GM12864 (cell line): ENCODE results near the gene SGSM1.

Source experiments
- DNase-seq: peaks from one replicate; pipeline ENCODE4 v3.0.0-alpha.2; 2011; ENCODE audit warnings: low read depth
- H3K4me3 ChIP-seq: 2 replicates; pipeline ENCODE4 v1.5.1; 2011; ENCODE audit warnings: mild to moderate bottlenecking, low read depth, low read length, control low read depth
- TF ChIP-seq, protein P1 (sequence below): IDR thresholded peaks from 2 replicates; pipeline ENCODE4 v1.5.1; 2011; ENCODE audit warnings: low read depth, mild to moderate bottlenecking, moderate library complexity, low read length, control low read depth, inconsistent platforms; ENCODE audit errors: missing control alignments

The SGSM1 gene

DNA sequence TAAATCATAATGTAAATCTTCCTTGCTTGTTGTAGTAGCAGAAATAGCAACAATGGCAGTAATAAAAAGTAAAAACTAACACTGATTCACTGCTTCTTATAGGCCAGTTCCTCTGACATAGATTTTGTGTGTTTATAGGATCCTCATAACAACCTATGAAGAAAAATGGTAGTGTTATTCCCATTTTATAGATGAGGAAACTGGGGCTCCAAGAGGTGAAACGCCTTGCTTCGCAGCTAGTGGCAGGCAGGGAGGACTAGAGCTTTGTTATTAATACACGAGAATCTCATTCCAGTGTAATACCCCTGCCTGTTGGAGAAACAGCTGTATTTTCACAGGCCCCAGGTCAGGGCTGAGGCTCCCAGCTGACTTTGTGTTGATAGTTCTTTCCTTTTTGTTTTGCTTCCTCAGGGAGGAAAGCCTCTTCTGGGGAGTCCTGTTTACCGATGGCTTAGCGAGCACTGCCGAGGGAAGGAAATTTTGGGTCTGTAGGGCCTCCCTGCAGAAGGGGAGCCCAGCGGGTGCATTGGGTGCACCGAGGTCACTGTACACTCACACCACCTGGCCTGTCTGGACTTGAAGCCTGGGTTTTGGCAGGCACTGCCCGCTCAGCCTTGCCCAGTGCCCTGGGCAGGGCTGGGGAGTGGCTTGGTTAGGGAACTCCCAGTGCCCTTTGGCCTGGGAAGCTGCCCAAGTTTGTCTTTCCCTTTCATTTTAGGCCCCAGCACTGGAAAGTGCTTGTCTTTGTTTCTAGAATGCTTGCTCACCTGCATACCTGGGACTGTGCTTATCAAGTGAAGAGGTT is 160.0 kb downstream of the SGSM1 start:
- TF ChIP-seq, protein P1, sequence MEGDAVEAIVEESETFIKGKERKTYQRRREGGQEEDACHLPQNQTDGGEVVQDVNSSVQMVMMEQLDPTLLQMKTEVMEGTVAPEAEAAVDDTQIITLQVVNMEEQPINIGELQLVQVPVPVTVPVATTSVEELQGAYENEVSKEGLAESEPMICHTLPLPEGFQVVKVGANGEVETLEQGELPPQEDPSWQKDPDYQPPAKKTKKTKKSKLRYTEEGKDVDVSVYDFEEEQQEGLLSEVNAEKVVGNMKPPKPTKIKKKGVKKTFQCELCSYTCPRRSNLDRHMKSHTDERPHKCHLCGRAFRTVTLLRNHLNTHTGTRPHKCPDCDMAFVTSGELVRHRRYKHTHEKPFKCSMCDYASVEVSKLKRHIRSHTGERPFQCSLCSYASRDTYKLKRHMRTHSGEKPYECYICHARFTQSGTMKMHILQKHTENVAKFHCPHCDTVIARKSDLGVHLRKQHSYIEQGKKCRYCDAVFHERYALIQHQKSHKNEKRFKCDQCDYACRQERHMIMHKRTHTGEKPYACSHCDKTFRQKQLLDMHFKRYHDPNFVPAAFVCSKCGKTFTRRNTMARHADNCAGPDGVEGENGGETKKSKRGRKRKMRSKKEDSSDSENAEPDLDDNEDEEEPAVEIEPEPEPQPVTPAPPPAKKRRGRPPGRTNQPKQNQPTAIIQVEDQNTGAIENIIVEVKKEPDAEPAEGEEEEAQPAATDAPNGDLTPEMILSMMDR: no peak
- no peak for DNase-seq
- H3K4me3 ChIP-seq: no peak overlapping the region

DNA sequence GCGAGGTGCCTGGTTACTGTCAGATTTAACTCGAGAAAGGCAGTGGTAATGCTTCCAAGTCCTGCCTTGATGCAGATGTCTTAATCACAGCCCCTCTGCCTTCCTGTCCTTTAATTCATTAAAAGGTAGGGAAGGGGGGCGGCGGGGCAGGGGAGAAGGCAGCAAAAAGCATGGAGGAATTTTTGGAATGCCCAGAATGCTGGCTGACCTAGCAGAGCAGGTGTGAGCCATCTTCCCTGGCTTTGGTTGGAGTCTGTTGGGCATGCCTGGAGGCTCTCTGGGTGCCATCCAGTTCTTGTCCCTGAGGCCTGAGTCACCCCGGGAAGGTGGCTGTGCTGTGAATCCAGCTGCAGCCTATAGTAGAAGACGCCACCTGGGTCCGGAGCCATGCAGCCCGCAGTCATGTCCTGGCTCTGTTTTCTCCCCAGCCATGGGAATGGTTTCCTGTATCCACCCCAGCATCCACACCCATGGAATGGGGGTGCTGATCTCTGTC is 162.1 kb downstream of the SGSM1 start:
- no peak for DNase-seq
- no peak overlapping the region for H3K4me3 ChIP-seq
- TF ChIP-seq, protein P1: no peak

DNA sequence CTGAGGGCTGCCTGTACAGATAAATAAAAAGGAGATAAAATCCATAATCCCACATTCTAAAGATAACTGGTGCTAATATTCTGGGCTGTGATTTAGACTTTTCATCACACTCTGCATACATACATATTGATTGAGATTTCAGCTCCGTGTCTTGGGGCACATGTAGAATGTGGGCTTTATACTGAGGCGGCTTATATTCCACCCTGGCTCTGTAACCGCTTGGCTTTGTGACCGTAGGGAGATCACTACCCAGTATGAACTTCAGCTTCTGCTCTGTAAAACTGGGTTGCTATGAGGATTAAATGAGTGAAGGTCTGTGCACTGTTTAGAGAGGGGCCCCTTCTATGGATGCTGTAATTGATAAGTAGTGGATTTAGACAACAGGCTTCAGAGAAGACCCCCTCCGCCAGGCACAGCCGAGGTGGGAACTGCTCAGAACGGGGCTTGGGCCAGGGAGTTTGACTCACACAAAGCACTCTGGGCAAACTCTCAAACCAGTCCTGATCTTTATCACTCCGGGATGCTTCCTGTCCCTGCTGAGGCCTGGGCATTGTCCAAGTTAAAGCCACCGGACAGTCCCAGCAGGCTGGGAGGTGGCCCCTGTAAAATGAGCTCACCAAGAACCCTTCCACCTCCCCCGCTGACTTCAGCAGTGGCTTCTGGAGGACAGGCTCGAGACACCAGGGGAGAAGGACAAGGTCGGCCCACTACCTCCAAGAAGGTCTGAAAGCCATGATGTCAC is 163.7 kb downstream of the SGSM1 start:
- no peak overlapping the region for H3K4me3 ChIP-seq
- DNase-seq: no peak
- TF ChIP-seq, protein P1: no peak

DNA sequence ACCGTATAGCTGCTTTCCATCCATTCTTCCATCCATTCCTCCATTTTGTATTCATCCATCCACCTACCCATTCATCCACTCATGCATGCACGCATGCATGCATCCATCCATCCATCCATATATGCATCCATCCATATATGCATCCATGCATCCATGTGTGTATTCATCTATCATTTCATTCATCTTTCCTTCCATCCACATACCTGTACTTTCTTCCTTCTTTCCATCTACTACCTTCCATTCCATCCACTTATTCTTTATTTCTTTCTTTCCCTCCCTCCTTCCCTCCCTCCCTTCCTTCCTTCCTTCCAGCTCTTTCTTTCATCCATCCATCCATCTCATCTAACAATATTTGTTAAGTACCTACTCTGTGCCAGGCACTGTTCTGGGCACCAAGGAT is 166.4 kb downstream of the SGSM1 start:
- TF ChIP-seq, protein P1: no peak
- no peak for DNase-seq
- no peak overlapping the region for H3K4me3 ChIP-seq

DNA sequence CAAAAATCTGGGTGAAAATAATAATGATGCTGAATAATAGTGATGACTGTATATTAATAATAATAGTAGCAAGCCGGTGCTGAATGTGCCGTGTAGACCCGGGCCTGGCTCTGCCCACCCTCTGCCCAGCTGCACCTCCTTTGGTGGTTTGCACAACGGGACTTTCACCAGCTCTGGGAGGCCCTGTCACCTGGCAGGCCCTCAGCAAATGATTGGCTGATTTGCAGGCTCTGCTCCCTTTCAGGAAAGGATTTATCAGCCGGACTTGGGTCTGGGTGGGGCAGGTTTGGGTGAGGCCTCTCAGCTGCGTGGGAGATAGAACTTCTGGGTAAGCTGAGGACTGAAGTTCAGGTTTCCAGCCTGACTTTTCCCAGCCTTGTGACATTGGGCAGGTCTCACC is 167.9 kb downstream of the SGSM1 start:
- H3K4me3 ChIP-seq: no peak overlapping the region
- TF ChIP-seq, protein P1: no peak
- DNase-seq: no peak

DNA sequence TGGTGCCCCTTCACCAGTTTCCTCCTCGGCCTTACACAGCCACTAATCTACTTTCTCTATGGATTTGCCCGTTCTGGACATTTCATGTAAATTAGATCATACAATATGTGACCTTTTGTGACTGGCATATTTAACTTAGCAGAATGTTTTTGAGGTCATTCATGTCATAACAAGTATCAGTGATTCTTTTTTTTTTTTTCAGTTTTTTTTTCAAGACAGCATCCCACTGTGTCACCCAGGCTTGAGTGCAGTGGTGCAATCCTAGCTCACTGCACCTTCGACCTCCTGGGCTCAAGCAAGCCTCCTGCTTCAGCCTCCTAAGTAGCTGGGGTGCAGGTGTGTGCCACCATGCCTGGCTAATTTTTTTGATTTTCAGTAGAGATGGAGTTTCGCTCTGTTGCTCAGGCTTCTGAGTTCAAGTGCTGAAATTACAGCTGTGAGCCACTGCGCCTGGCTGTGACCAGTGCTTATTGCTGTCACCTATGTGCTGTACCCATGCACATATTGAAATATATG is 169.2 kb downstream of the SGSM1 start:
- DNase-seq: no peak
- TF ChIP-seq, protein P1: no peak
- H3K4me3 ChIP-seq: no peak overlapping the region
